HAP-1 (cell line): ENCODE measurements around the gene CELA1.

Experiments used
- DNase-seq, 2 experiments: peaks; one replicate each; pipeline ENCODE4 v3.0.0-alpha.2; 2016 to 2020; ENCODE audit warnings: low spot score in 2 of 2
- H3K27me3 ChIP-seq: fragments of 250-450 bp; sonication (Bioruptor Pico); 2 replicates; pipeline ENCODE4 v1.5.1; 2020; ENCODE audit warnings: low read depth, mild to moderate bottlenecking, moderate library complexity
- H3K36me3 ChIP-seq: fragments of 250-450 bp; sonication (Bioruptor Pico); replicated peaks from 2 replicates; pipeline ENCODE4 v1.5.1; 2020; ENCODE audit warnings: mild to moderate bottlenecking
- H3K4me1 ChIP-seq: fragments of 250-450 bp; sonication (Bioruptor Pico); 2 replicates; pipeline ENCODE4 v1.5.1; 2020; ENCODE audit warnings: mild to moderate bottlenecking
- H3K4me3 ChIP-seq: fragments of 250-450 bp; sonication (Bioruptor Pico); 2 replicates; pipeline ENCODE4 v1.5.1; 2020; ENCODE audit warnings: mild to moderate bottlenecking, moderate library complexity
- H3K9me3 ChIP-seq: fragments of 250-450 bp; sonication (Bioruptor Pico); 2 replicates; pipeline ENCODE4 v1.5.1; 2020; ENCODE audit warnings: mild to moderate bottlenecking, moderate library complexity
- in situ Hi-C: fragments of 300-500 bp; cut with MboI; formaldehyde crosslinking; loops from 3 replicates; pipeline ENCODE4 v1.14.3; 2020; ENCODE audit warnings: low sequenced_read_pairs, inconsistent platforms, mixed read lengths

The CELA1 gene

DNA sequence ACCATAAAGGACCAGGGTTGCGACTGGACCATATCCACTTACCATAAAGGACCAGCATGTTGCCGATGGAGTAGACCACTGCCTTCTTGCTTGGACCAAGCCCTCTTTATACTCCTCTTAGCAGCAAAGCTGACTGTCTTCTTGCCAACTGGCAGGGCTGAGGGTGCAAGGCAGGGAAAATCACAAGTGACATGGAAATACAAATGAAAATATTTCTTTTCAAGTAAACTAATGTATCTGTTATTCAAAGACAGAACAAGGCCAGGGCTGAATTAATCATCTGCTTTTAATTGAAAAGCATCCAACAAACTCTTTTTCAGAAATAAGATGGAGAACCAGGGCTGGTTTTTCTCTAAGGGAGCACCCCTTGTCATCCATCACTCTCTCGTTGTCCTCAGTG, at the start of gene CELA1:
Gene CELA1 (minus strand): TSS at position 99 of the 400 bp plus-strand sequence. CDS start 41 bp downstream, at position 58.
- in situ Hi-C loops: loop anchor here (25.0 kb wide), 1 partner anchor 534 kb away; no protein-coding TSS in a partner anchor
- Histone ChIP-seq H3K4me1 (no peaks in the 10 kb centered on the region), H3K9me3 (no peaks in the 10 kb centered on the region)

DNA sequence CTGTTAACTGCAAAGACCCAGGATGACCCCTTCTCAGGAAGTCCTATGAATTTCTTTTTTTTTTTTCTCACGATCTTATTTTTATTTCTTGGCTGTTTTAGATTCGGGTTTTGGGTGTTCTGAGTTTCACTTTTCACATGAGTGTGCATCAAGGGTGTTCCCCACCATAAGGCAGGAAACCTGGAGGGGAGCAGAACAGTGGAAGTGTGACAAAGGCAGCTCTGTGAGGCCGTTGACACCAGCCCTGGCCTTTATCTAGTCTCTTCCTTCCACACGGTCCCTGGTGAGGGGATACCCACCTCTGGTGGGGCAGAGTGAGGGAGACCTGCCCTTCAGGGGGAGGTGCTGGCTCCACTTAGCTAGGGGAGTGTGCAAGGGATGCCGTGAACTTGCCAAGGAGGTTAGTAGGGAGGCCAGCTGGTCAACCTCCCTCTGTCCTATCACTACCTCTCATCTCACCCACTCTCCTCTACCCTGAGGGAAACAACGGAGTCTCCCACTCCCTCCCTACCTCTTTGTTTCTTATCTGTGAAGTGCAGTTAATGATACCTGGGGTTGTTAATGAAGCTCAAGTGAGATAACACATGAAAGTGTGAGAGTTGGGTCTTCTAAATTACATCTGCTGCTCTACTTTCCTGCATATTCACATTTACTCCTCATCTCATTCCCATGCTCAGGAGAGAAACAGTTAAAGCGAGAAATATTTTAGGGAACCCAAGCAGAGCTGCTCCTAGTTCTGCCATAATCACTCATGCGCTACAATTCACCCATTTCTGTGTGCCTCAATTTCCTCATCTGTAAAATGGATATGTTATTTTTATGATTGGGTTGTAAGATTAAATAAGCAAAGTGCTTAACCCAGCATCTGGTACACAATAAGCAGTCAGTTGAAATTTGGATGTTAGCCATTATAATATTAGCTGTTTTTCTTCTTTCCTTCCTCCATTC, 49.1 kb upstream of the CELA1 start:
- DNase-seq: no peak
- H3K4me3 ChIP-seq: no peak overlapping the region
- H3K27me3 ChIP-seq: peaks cover 15% of the 10 kb centered on the region
- in situ Hi-C loops: no loop called here
- peaks cover 4% of the 10 kb centered on the region; the same call in 1 of the 2 replicates for H3K4me1 ChIP-seq
- H3K36me3 ChIP-seq: no peaks in the 10 kb centered on the region
- no peaks in the 10 kb centered on the region for H3K9me3 ChIP-seq

More for the DNA sequence above, at the start of gene CELA1:
- no peak for DNase-seq
- Histone ChIP-seq H3K4me3 (no peak within 1 kb of the TSS), H3K27me3 (no peaks in the 10 kb centered on the region), H3K36me3 (no peaks in the 10 kb centered on the region)

DNA sequence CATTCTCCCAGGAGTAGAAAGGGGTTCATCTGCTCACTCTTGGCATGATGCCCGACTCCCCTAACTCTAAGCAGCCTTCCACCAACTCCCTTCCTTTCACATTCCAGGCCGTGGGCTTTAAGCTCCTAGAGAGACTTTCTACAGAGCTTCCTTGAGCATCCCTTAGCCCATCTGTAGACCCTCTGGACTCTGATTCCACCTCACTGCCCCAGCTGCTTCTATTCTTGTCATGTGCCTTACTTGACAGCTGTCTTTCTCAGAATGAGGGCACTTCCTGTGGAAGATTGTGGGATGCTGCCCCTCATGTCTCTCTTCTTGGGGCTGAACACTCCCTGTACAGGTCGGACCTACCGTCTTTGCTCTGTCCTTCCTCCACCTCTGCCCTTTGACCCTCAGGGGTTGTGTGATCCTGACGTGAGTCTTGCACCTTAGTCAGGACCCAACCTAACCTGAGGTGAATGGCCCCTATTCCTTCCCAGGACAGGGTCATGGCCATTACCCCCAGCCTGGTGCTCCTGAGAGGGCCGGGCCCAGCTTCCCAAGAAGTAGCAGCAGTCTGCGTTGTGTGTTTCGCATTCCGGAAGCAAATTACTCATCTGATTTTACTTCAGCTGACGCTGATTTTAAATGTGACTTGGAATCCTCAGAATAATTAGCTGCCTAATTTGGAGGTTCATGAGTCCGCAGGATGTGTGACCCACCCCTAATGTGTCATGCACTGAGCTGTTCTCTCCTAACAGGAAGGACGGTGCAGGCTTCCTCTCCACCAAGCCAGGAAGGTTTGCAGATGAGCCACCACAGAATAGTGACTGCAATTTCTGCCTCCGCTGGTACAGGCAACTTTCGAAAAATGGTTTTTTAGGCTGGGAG, 47.4 kb upstream of the CELA1 start:
- in situ Hi-C loops: no loop called here
- Histone ChIP-seq H3K4me1 (peaks cover 4% of the 10 kb centered on the region; the same call in 1 of the 2 replicates), H3K27me3 (peaks cover 16% of the 10 kb centered on the region), H3K9me3 (no peaks in the 10 kb centered on the region), H3K4me3 (no peak overlapping the region), H3K36me3 (no peaks in the 10 kb centered on the region)
- no peak for DNase-seq

DNA sequence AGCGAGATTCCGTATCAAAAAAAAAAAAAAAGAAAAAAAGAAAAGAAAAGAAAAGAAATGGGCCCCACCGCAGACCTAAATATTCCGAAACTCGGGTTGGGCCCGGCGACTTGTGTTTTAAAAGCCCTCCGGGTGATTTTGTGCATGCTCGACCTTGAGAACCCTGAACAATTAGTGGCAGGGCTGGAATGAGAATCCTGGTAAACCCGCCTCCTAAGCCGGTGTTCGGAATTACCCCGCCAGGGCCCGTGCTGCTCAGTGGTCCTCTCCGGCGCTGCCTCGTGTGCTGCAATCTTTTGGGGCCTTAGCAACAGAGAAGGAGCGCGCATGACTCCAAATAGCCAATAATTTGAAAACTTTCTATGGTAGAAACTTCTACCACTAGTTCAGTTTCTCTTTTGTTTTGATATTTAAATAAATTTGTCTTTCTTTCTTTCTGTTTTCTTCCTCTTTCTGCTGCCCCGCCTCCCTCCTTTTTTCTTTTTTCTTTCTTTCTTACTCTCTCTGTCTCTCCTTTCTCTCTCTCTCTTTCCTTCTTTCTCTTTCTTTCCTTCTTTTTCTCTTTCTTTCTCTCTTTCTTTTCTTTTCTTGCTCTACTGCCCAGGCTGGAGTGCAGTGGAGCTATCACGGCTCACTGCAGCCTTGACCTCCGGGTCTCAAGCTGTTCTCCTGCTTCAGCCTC, 46.2 kb upstream of the CELA1 start:
- peaks cover 6% of the 10 kb centered on the region; the same call in 1 of the 2 replicates for H3K27me3 ChIP-seq
- DNase-seq: peak in 1 of 2 experiments; percentile 34
- H3K36me3 ChIP-seq: no peaks in the 10 kb centered on the region
- H3K9me3 ChIP-seq: no peaks in the 10 kb centered on the region
- H3K4me1 ChIP-seq: peaks cover 4% of the 10 kb centered on the region; the same call in 1 of the 2 replicates
- no peak overlapping the region for H3K4me3 ChIP-seq
- in situ Hi-C loops: no loop called here

DNA sequence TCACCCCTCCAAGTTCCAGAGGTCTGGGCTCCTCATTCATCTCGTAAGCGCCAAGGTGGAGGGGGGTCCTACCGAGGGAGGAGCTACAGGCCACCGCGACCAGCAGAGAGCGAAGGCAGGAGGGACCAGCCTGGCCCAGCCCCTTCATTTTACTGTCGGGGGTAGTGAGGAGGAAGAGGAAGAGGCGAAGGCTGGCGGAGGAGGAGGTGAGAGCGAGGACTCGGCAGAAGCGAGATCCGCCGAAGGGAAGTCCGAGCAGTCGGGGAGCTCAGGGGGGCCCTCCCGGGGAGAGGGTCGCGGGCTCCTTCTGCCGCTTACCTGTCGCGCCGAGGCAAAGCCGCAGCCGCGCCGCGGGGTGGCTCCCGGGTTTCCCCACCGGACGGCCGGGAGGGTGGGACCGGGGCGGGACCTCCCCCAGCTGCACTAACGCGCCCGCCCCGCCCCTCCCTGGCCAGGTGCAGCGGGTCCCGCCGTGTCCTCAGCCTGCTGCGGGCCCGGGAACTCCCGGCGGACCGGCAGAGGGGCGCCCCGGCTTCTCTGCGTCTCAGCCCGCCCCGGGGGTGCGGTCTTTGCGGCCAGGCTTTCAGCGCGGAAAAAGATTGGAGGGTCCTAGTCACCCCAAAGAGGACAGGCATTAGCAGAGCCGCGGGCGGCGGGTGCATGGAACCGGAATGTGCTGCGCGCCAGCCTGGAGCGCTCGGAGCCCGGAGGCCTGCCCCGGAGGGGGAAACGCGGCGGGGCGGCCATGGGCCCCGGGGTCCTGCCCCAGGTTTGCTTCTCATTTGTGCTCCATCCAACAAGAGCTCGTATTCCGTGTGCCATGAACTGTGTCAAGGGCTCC, 45.0 kb upstream of the CELA1 start, which contains the start of gene GALNT6:
Gene GALNT6 (minus strand): TSS at position 124 of the 841 bp plus-strand sequence. CDS start 11,625 bp downstream, outside the sequence.
- Histone ChIP-seq H3K36me3 (no peaks in the 10 kb centered on the region), H3K27me3 (peaks cover 6% of the 10 kb centered on the region; the same call in 1 of the 2 replicates), H3K9me3 (no peaks in the 10 kb centered on the region), H3K4me1 (peaks cover 4% of the 10 kb centered on the region; the same call in 1 of the 2 replicates), H3K4me3 (peak within 1 kb of the TSS; percentile 51)
- in situ Hi-C loops: no loop called here
- DNase-seq: peak; percentile 21 to 80

DNA sequence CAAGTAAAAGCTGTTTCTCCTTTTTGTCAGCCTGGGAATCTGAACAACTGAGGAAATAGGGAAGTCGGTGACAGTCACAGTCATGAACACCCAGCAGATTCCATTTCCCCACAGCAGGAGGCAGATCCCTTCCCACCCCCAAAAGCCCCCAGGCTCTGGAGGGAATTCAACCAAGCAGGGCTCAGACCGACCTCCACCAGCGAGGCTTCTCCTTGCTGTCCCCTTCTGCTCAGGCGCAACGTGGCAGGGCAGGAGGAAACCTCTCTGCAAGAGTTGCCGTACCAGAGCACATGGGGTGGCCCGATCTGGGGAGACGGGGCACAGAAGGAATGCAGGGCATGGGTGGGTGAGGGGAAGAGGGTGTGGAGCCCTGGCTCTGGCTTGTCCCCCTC, 44.4 kb upstream of the CELA1 start:
- no peak for DNase-seq
- Histone ChIP-seq H3K4me1 (peaks cover 4% of the 10 kb centered on the region; the same call in 1 of the 2 replicates), H3K27me3 (peaks cover 9% of the 10 kb centered on the region), H3K4me3 (peak overlapping the region; percentile 51), H3K9me3 (no peaks in the 10 kb centered on the region), H3K36me3 (no peaks in the 10 kb centered on the region)
- in situ Hi-C loops: no loop called here

DNA sequence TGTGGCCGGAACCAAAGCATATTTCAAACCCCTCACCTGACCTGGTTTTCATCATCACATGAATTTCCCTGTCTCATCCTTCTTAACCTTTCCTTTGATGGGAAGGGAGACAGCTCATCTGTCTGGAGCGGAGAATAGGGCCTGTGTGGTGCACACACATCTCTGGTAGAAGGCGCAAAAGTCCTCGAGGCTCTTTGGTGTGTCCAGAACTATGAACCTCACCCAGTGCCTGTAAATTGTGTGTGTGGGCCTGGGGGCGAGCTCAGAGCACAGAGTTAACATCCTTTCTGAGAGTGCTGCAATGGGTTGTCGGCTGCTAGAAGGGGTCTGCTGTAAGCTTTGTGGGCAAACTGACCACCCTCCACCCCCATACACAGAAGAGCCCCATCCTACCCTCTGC, 44.0 kb upstream of the CELA1 start:
- in situ Hi-C loops: no loop called here
- Histone ChIP-seq H3K4me3 (no peak overlapping the region; the same call in 1 of the 2 replicates), H3K9me3 (no peaks in the 10 kb centered on the region), H3K36me3 (no peaks in the 10 kb centered on the region), H3K27me3 (peaks cover 11% of the 10 kb centered on the region), H3K4me1 (peaks cover 4% of the 10 kb centered on the region; the same call in 1 of the 2 replicates)
- DNase-seq: no peak

DNA sequence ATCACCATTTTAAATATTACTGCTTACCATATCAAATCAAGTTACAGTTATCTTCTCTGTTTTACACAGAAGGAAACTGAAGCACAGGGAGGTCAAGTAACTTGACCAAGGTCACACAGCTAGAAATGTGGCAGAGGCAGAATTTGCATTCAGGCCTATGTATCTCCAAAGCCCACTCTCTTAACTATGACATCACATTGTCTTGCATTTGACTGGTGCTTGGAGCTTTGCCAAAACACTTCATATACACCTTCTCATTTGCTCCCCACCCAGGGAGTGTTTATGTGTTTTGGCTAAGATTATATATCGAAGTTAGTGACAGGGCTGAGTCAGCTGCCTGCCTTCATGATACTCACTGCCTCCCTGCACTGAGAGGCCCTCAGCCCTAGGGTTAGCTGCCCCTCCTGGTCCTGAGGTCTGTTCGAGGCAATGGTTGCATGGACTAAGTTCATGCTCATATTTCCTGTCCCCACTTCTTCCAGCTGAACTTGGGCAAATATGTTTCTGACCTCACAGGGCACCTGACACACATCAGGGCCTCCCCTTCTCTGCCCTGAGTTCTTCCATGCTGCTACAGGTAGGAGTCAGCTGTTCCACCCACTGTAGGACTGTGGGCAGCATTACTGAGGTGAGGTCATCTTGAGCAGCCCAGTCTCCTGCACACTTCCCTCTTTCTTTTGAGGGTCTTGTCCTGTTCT, 43.0 kb upstream of the CELA1 start:
- in situ Hi-C loops: no loop called here
- H3K4me3 ChIP-seq: no peak overlapping the region
- DNase-seq: no peak

DNA sequence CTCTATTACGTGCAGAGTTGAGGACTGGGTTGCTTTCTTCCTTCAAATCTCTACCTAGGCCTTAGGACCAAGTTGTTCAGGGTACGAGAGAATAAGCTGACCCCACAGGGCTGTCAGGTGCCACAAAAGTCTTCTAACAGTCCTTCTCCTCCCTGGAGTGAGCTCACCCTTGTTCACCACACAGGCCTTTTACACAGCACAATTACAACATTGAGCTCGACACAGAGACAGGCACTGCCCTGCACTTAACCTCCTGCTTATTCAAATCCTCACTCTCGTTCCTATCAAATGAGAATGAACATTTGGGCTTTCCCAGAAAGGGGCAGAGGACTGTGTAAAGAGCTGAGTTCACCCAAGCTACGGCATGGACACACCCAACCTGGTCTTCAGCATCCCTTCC, 42.4 kb upstream of the CELA1 start:
- Histone ChIP-seq H3K36me3 (no peaks in the 10 kb centered on the region), H3K27me3 (peaks cover 11% of the 10 kb centered on the region), H3K9me3 (no peaks in the 10 kb centered on the region), H3K4me1 (peaks cover 4% of the 10 kb centered on the region; the same call in 1 of the 2 replicates), H3K4me3 (no peak overlapping the region)
- in situ Hi-C loops: no loop called here
- DNase-seq: no peak

More for the DNA sequence above, 43.0 kb upstream of the CELA1 start:
- H3K4me1 ChIP-seq: peaks cover 4% of the 10 kb centered on the region; the same call in 1 of the 2 replicates
- peaks cover 11% of the 10 kb centered on the region for H3K27me3 ChIP-seq
- no peaks in the 10 kb centered on the region for H3K36me3 ChIP-seq
- H3K9me3 ChIP-seq: no peaks in the 10 kb centered on the region

DNA sequence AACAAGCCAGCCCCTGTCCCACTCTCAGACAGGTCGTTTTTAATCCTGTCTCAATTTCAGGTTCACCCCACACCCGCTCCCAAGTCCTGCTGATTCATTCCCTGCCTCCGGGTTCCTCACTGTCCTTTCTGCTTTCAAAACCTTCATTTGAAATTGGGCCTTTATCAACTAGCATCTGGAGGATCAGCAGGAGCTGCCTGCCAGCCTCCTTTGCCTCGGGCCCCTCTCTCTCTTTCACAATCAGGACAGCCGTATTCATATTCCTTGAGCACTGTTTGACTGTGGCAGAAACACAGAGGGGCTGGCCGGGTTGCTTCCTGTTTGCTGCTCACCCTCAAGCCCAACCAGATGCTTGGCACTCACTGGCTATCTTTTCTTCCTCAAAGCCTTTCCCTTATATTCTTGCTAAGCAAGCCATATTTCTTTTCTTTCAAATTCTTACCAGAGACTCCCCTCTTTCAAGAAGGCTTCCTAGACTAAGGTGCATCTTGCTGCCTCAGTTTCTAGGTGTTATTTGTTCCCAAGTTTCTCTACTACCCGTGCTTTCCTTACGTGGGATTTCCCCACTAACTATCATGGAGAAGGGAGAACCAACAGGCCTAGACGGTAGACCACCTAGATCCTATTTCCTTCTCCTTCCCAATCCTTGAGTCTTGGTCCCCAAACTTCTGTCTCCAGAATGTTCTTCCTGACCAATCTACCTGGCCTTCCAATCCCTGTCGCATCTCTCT, 41.8 kb upstream of the CELA1 start:
- H3K4me1 ChIP-seq: peaks cover 4% of the 10 kb centered on the region; the same call in 1 of the 2 replicates
- in situ Hi-C loops: no loop called here
- peak; percentile 13 to 63 for DNase-seq
- no peaks in the 10 kb centered on the region for H3K9me3 ChIP-seq
- H3K27me3 ChIP-seq: peaks cover 15% of the 10 kb centered on the region
- no peaks in the 10 kb centered on the region for H3K36me3 ChIP-seq
- H3K4me3 ChIP-seq: no peak overlapping the region

DNA sequence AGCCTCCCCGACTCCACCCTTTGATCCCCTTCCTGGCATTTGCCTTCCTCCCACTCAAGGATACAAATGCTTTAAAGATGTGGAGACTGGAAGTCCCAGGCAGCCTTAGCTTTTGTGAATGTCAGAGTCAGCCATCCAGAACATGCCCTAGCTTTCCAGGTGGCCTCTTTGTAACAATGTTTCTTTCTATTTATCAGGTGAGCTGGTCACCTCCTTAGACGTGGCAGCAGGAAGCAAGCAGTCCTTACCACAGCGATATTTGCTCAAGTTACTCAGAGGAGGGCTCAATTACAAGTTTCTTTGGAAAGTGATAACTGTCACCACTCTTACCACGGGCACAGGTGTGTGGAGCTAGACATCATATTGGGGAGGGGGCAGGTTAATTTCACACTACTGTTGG, 39.9 kb upstream of the CELA1 start:
- in situ Hi-C loops: no loop called here
- Histone ChIP-seq H3K4me1 (peaks cover 14% of the 10 kb centered on the region), H3K4me3 (no peak overlapping the region), H3K36me3 (no peaks in the 10 kb centered on the region), H3K27me3 (peaks cover 15% of the 10 kb centered on the region), H3K9me3 (no peaks in the 10 kb centered on the region)
- no peak for DNase-seq
